ENCODE results near the gene CBLL1.

DNA sequence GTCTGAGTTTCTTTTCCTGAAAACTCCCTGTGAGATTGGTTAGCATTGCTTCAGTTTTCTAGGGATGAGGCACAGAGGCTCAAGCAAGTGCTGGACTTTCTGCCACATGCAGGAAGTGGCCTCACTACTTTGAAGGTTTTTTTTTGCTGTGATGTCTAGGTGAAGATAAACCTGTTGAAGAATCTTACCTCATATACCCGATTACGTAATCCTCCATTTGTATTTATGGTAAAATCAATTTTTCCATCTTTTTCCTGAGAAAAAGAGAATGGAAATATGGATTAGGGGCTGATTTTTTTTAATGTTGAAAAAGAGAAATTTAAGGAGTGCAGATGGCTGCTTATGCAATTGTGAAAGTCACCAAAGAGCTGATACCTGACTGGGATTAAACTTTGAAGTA lies 23.4 kb downstream of the CBLL1 start:
- TF ChIP-seq YY1 (IDR thresholded peaks at IDR 0.05; ENCODE audit: insufficient read depth, insufficient read length) (no peak), ZNF274 (IDR thresholded peaks at IDR 0.05; ENCODE audit: low read depth, low read length) (no peak), SUZ12 (IDR thresholded peaks at IDR 0.05; ENCODE audit: extremely low read depth, insufficient read depth, insufficient read length) (no peak)

All from NT2/D1 (cell line).